Liver (tissue), 3 donors: ENCODE data around the gene LILRA6.
"Not testable (repeated sequence)": the region's sequence is repeated elsewhere in the genome, so short reads cannot be mapped to it uniquely, and the experiment has no call there.

Experiments
- ATF3 ChIP-seq: IDR thresholded peaks from 2 replicates; pipeline ENCODE4 v1.6.1; 2016; ENCODE audit warnings: antibody characterized with exemption
- EGR1 ChIP-seq, 2 donors: IDR thresholded peaks; 2 replicates each; pipeline ENCODE4 v1.6.1; 2016 to 2018; ENCODE audit warnings: antibody characterized with exemption in 2 of 2, low read depth in 2 of 2
- FOXA1 ChIP-seq: IDR thresholded peaks from 2 replicates; pipeline ENCODE4 v1.6.1; 2016; ENCODE audit warnings: antibody characterized with exemption
- HNF4G ChIP-seq: IDR thresholded peaks from 2 replicates; pipeline ENCODE4 v1.6.1; 2016; ENCODE audit warnings: antibody characterized with exemption
- SP1 ChIP-seq: IDR thresholded peaks from 2 replicates; pipeline ENCODE4 v1.6.1; 2018; ENCODE audit warnings: antibody characterized with exemption, mild to moderate bottlenecking
- TAF1 ChIP-seq: conservative IDR thresholded peaks from 2 replicates; pipeline ENCODE4 v1.6.1; 2016; ENCODE audit warnings: antibody characterized with exemption, mild to moderate bottlenecking
- TF ChIP-seq, protein P1 (sequence below): fragments of 150-350 bp; IDR thresholded peaks from 2 replicates; pipeline ENCODE4 v1.5.1; 2017; ENCODE audit warnings: improper control_type of control experiment, low read depth, low read length; ENCODE audit not compliant: missing input control
- donor health status: healthy.
- donor health status: healthy.

GRCh38 chr19:54207193-54207592 is 35.4 kb downstream of the LILRA6 start:
- not testable (repeated sequence) for TF ChIP-seq TAF1; HNF4G; SP1; EGR1 (IDR thresholded peaks at IDR 0.05; ENCODE audit: low read depth in 2 of 2); FOXA1; ATF3
- TF ChIP-seq, protein P1, sequence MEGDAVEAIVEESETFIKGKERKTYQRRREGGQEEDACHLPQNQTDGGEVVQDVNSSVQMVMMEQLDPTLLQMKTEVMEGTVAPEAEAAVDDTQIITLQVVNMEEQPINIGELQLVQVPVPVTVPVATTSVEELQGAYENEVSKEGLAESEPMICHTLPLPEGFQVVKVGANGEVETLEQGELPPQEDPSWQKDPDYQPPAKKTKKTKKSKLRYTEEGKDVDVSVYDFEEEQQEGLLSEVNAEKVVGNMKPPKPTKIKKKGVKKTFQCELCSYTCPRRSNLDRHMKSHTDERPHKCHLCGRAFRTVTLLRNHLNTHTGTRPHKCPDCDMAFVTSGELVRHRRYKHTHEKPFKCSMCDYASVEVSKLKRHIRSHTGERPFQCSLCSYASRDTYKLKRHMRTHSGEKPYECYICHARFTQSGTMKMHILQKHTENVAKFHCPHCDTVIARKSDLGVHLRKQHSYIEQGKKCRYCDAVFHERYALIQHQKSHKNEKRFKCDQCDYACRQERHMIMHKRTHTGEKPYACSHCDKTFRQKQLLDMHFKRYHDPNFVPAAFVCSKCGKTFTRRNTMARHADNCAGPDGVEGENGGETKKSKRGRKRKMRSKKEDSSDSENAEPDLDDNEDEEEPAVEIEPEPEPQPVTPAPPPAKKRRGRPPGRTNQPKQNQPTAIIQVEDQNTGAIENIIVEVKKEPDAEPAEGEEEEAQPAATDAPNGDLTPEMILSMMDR = not testable (repeated sequence)
